Kidney epithelial cell (primary cell): Measurements from ENCODE around the gene DBF4B. TPM values are rescaled to one million over a fixed set of nuclear protein-coding genes. Genes with fewer than 3 reads are reported as not detected.

ENCODE experiments used
- DNase-seq: peaks from one replicate; pipeline ENCODE4 v3.0.0-alpha.2; 2010; ENCODE audit warnings: low read depth
- H3K27me3 ChIP-seq: 2 replicates; pipeline ENCODE4 v1.6.0; 2011; ENCODE audit warnings: low read length; ENCODE audit not compliant: control insufficient read depth, insufficient read depth
- H3K36me3 ChIP-seq: 2 replicates; pipeline ENCODE4 v1.5.1; 2011; ENCODE audit warnings: low read length; ENCODE audit not compliant: control insufficient read depth, insufficient read depth
- H3K4me3 ChIP-seq: 2 replicates; pipeline ENCODE4 v1.5.1; 2011; ENCODE audit warnings: low read depth, mild to moderate bottlenecking, control low read depth, low read length
- total RNA-seq: library from RNA; depleted of rRNA; stranded (reverse); fragments of >200 nt; gene quantifications from 2 replicates; pipeline ENCODE4 v1.2.3, GENCODE V29; 2015
- TF ChIP-seq, protein P1 (sequence below): IDR thresholded peaks from 2 replicates; pipeline ENCODE4 v1.5.1; 2011; ENCODE audit warnings: mild to moderate bottlenecking, moderate library complexity, low read length, control low read depth, inconsistent platforms; ENCODE audit not compliant: insufficient read depth, poor library complexity, severe bottlenecking

Gene DBF4B
- total RNA-seq, 1 donor from 2014 or later: 10.2 TPM

DNA sequence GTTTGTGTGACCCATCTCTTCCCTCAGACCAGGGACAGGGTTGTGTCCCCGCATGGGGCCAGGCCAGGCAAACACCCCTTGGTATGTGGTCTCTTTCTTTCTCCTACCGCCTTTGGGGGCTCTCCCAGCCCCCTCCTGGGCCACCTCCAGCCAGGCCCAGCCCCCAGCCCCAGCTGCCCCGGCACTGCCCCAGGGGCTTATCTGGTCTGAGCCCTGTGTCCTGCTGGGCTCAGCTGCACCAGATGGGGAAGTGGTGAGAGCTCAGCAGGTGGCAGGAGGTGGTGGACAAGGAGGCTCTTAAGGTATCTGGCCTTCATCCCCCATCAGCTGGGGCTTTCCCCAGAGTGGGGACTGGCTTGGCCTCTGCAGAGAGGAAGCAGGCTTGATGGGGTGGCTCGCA is 59.0 kb downstream of the DBF4B start:
- TF ChIP-seq, protein P1, sequence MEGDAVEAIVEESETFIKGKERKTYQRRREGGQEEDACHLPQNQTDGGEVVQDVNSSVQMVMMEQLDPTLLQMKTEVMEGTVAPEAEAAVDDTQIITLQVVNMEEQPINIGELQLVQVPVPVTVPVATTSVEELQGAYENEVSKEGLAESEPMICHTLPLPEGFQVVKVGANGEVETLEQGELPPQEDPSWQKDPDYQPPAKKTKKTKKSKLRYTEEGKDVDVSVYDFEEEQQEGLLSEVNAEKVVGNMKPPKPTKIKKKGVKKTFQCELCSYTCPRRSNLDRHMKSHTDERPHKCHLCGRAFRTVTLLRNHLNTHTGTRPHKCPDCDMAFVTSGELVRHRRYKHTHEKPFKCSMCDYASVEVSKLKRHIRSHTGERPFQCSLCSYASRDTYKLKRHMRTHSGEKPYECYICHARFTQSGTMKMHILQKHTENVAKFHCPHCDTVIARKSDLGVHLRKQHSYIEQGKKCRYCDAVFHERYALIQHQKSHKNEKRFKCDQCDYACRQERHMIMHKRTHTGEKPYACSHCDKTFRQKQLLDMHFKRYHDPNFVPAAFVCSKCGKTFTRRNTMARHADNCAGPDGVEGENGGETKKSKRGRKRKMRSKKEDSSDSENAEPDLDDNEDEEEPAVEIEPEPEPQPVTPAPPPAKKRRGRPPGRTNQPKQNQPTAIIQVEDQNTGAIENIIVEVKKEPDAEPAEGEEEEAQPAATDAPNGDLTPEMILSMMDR: no peak
- H3K36me3 ChIP-seq: no peaks in the 10 kb centered on the region
- no peak for DNase-seq
- no peak overlapping the region for H3K4me3 ChIP-seq
- peaks cover 21% of the 10 kb centered on the region for H3K27me3 ChIP-seq

GRCh38 chr17:44768505-44769142 is 60.2 kb downstream of the DBF4B start:
- H3K36me3 ChIP-seq: no peaks in the 10 kb centered on the region
- peaks cover 32% of the 10 kb centered on the region for H3K27me3 ChIP-seq
- no peak for DNase-seq
- no peak overlapping the region for H3K4me3 ChIP-seq
- TF ChIP-seq, protein P1: no peak

DNA sequence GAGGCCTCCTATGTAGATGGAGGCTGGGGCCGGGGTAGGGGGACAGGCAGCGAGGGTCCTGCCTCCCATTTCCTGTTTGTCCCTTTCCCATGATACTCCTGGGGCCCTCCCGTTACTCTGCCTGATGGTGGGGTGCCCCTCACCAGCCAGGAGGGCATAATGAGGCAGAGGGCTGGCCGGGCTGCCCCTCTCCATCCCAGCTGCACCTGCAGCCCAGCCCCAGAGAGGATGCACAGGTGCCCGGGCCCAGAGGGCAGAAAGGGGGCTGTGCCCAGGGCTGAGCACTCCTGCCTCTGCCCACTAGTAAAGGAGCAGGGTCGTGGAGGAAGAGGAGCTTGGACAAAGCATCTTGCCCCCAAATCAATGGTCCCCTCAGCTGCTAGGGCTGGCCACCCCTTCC is 60.8 kb downstream of the DBF4B start:
- Histone ChIP-seq H3K27me3 (peaks cover 34% of the 10 kb centered on the region), H3K4me3 (no peak overlapping the region), H3K36me3 (no peaks in the 10 kb centered on the region)
- TF ChIP-seq, protein P1: no peak
- no peak for DNase-seq

DNA sequence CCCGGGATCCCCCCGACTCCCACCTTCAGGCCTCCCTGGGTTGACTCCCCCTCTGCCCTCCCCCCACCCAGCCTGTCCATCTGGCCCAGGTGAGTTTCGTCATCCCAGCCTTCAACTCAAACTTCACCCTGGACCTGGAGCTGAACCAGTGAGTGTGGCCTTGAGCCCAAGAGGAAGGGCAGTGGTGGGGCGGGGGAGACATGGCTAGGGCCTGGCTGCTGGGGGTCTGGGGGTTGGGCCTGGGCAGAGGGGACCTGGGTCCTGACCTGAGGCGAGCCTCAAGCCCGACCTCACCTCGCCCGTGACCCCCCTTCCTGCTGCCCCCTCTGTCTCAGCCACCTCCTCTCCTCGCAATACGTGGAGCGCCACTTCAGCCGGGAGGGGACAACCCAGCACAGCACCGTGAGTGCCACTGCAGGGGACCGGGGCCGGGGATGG is 61.2 kb downstream of the DBF4B start:
- DNase-seq: no peak
- TF ChIP-seq, protein P1: no peak
- Histone ChIP-seq H3K27me3 (peaks cover 36% of the 10 kb centered on the region), H3K36me3 (no peaks in the 10 kb centered on the region), H3K4me3 (no peak overlapping the region)

DNA sequence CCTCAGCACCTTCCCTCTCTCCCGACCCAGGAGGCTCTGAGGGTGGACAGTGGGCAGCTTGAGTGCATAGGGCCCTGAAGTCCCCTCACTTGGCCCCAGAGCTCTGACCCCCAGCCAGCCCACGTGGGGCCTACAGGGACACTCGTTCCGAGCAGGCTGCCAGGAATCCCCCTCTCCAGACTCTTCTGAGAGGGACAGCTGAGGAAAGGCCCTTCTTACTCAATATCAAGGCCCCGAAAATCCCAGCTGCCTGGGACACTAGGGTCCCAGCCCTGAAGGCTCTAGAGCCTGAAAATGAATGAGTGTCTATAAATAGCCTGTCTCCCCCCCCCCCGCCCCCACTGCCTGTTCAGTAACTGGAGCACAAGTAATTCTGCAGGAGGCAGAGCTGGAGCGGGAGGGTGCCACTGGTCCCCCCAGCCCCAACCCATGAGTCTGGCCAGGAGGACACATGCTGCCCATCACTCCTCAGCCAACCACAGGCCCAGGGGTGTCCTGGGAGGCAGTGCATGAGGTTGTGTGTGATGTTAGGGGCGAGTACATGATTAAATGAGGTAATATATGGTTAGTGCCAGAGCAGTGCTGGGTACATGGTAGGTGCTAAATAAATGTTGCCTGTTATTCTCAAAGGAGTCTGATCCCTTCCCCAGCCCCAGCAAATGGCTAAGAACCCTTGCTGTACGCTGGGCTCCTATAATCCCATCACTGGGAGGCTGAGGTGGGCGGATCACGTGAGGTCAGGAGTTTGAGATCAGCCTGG is 61.9 kb downstream of the DBF4B start:
- Histone ChIP-seq H3K27me3 (peaks cover 36% of the 10 kb centered on the region), H3K4me3 (no peak overlapping the region), H3K36me3 (no peaks in the 10 kb centered on the region)
- DNase-seq: no peak
- TF ChIP-seq, protein P1: no peak
